Liver (tissue), 9 donors: Measurements from ENCODE around the gene FMN1. TPM values are rescaled to one million over a fixed set of nuclear protein-coding genes. Genes with fewer than 3 reads are reported as not detected.

Experiments used
- DNase-seq: peaks from one replicate; pipeline ENCODE4 v3.0.0-alpha.2; 2017; ENCODE audit warnings: low spot score
- H3K27ac ChIP-seq, 2 donors: one replicate each; pipeline ENCODE4 v1.7.0; 2013; ENCODE audit warnings: inconsistent platforms in 2 of 2, low read length in 2 of 2, control low read depth in 1 of 2, low read depth in 1 of 2, mild to moderate bottlenecking in 1 of 2
- H3K27me3 ChIP-seq, 4 donors: one replicate each; pipeline versions ENCODE4 v1.6.1 to v1.7.0; 2013; ENCODE audit warnings: low read length in 3 of 4, inconsistent platforms in 1 of 4, mild to moderate bottlenecking in 1 of 4, moderate library complexity in 1 of 4; ENCODE audit not compliant: control insufficient read depth in 4 of 4, insufficient read depth in 4 of 4
- H3K36me3 ChIP-seq, 4 donors: one replicate each; pipeline versions ENCODE4 v1.6.1 to v1.7.0; 2013; ENCODE audit warnings: low read length in 3 of 4, mild to moderate bottlenecking in 3 of 4, low read depth in 1 of 4, moderate library complexity in 1 of 4; ENCODE audit not compliant: control insufficient read depth in 4 of 4, insufficient read depth in 3 of 4
- H3K4me1 ChIP-seq, 4 donors: one replicate each; pipeline versions ENCODE4 v1.6.1 to v1.7.0; 2013; ENCODE audit warnings: low read length in 3 of 4, mild to moderate bottlenecking in 3 of 4, moderate library complexity in 1 of 4; ENCODE audit not compliant: control insufficient read depth in 4 of 4, insufficient read depth in 4 of 4
- H3K4me3 ChIP-seq, 3 donors: one replicate each; pipeline versions ENCODE4 v1.6.1 to v1.7.0; 2013; ENCODE audit warnings: low read length in 3 of 3, control low read depth in 1 of 3, low read depth in 1 of 3, mild to moderate bottlenecking in 1 of 3
- H3K9ac ChIP-seq, 2 donors: one replicate each; pipeline ENCODE4 v1.7.0; 2013; ENCODE audit warnings: low read length in 2 of 2, mild to moderate bottlenecking in 2 of 2, moderate library complexity in 2 of 2, control low read depth in 1 of 2, low read depth in 1 of 2
- H3K9me3 ChIP-seq, 4 donors: one replicate each; pipeline versions ENCODE4 v1.6.1 to v1.7.0; 2013; ENCODE audit warnings: low read length in 3 of 4; ENCODE audit not compliant: control insufficient read depth in 4 of 4
- ATF3 ChIP-seq: IDR thresholded peaks from 2 replicates; pipeline ENCODE4 v1.6.1; 2016; ENCODE audit warnings: antibody characterized with exemption
- EGR1 ChIP-seq, 2 donors: IDR thresholded peaks; 2 replicates each; pipeline ENCODE4 v1.6.1; 2016 to 2018; ENCODE audit warnings: antibody characterized with exemption in 2 of 2, low read depth in 2 of 2
- FOXA2 ChIP-seq: IDR thresholded peaks from 2 replicates; pipeline ENCODE4 v1.6.1; 2016; ENCODE audit warnings: antibody characterized with exemption
- GABPA ChIP-seq, 2 donors: IDR thresholded peaks in 1 of 2; conservative IDR thresholded peaks in 1 of 2; 2 replicates each; pipeline ENCODE4 v1.6.1; 2016; ENCODE audit warnings: antibody characterized with exemption in 2 of 2, mild to moderate bottlenecking in 1 of 2, moderate library complexity in 1 of 2
- HNF4A ChIP-seq, 2 donors: conservative IDR thresholded peaks; 2 replicates each; pipeline ENCODE4 v1.6.1; 2016; ENCODE audit warnings: antibody characterized with exemption in 2 of 2, mild to moderate bottlenecking in 2 of 2
- HNF4G ChIP-seq: IDR thresholded peaks from 2 replicates; pipeline ENCODE4 v1.6.1; 2016; ENCODE audit warnings: antibody characterized with exemption
- JUND ChIP-seq, 2 donors: IDR thresholded peaks; 2 replicates each; pipeline ENCODE4 v1.6.1; 2016; ENCODE audit warnings: antibody characterized with exemption in 2 of 2
- RXRA ChIP-seq, 2 donors: IDR thresholded peaks; 2 replicates each; pipeline ENCODE4 v1.6.1; 2017 to 2018; ENCODE audit warnings: antibody characterized with exemption in 2 of 2, mild to moderate bottlenecking in 1 of 2
- SP1 ChIP-seq: IDR thresholded peaks from 2 replicates; pipeline ENCODE4 v1.6.1; 2018; ENCODE audit warnings: antibody characterized with exemption, mild to moderate bottlenecking
- TAF1 ChIP-seq: conservative IDR thresholded peaks from 2 replicates; pipeline ENCODE4 v1.6.1; 2016; ENCODE audit warnings: antibody characterized with exemption, mild to moderate bottlenecking
- YY1 ChIP-seq: IDR thresholded peaks from 2 replicates; pipeline ENCODE4 v1.6.1; 2016; ENCODE audit warnings: antibody characterized with exemption, mild to moderate bottlenecking
- WGBS: extraction: QIAGEN DNeasy Blood & Tissue Kit; methylation state at CpG from one replicate; pipeline ENCODE4 v1.1.7; 2013; 5-methylcytosine and 5-hydroxymethylcytosine counted together
- polyA plus RNA-seq, 2 donors: library from polyadenylated mRNA; stranded (reverse) in 1 of 2; unstranded in 1 of 2; fragments of 200-250 nt in 1 of 2; fragments of >200 nt in 1 of 2; fragmentation: Nextera tagmentation in 1 of 2; extraction: Ambion mirVana in 1 of 2; gene quantifications; one replicate each; pipeline versions ENCODE4 v1.2.1 to v1.2.3, GENCODE V29; 2013 to 2015
- total RNA-seq, 2 donors: library from RNA; depleted of rRNA; stranded (reverse); fragments of >200 nt; gene quantifications; one replicate each; pipeline ENCODE4 v1.2.3, GENCODE V29; 2014
- TF ChIP-seq, protein P1 (sequence below): fragments of 150-350 bp; IDR thresholded peaks from 2 replicates; pipeline ENCODE4 v1.5.1; 2017; ENCODE audit warnings: improper control_type of control experiment, low read depth, low read length; ENCODE audit not compliant: missing input control
- TF ChIP-seq, protein P2 (sequence below): IDR thresholded peaks from 2 replicates; pipeline ENCODE4 v1.6.1; 2016; ENCODE audit warnings: antibody characterized with exemption
- TF ChIP-seq, protein P3 (sequence below): IDR thresholded peaks from 2 replicates; pipeline ENCODE4 v1.6.1; 2016; ENCODE audit warnings: antibody characterized with exemption, mild to moderate bottlenecking
- TF ChIP-seq, protein P4 (sequence below): IDR thresholded peaks from 2 replicates; pipeline ENCODE4 v1.6.1; 2016; ENCODE audit warnings: antibody characterized with exemption
- donor health status: healthy.
- donor health status: healthy.
- donor health status: healthy.
- donor health status: healthy.
- donor health status: healthy.

Gene FMN1
- total and polyA plus RNA-seq, 4 donors = 0.21 to 5.4 (median 0.53) TPM

- TF ChIP-seq JUND (IDR thresholded peaks at IDR 0.05) (no peak), TAF1 (no peak), SP1 (no peak), EGR1 (IDR thresholded peaks at IDR 0.05; ENCODE audit: low read depth in 2 of 2) (no peak), HNF4G (no peak), FOXA2 (no peak), ATF3 (no peak), HNF4A (conservative IDR thresholded peaks at IDR 0.05) (no peak), GABPA (IDR thresholded peaks at IDR 0.05 in 1 of 2, conservative IDR thresholded peaks at IDR 0.05 in 1 of 2) (no peak)
- TF ChIP-seq, protein P1, sequence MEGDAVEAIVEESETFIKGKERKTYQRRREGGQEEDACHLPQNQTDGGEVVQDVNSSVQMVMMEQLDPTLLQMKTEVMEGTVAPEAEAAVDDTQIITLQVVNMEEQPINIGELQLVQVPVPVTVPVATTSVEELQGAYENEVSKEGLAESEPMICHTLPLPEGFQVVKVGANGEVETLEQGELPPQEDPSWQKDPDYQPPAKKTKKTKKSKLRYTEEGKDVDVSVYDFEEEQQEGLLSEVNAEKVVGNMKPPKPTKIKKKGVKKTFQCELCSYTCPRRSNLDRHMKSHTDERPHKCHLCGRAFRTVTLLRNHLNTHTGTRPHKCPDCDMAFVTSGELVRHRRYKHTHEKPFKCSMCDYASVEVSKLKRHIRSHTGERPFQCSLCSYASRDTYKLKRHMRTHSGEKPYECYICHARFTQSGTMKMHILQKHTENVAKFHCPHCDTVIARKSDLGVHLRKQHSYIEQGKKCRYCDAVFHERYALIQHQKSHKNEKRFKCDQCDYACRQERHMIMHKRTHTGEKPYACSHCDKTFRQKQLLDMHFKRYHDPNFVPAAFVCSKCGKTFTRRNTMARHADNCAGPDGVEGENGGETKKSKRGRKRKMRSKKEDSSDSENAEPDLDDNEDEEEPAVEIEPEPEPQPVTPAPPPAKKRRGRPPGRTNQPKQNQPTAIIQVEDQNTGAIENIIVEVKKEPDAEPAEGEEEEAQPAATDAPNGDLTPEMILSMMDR = no peak
- Histone ChIP-seq H3K4me3 (no peak overlapping the region), H3K9me3 (peaks cover 0 to 3% (median 0%) of the 10 kb centered on the region in 4 donors), H3K27me3 (no peaks in the 10 kb centered on the region), H3K4me1 (no peaks in the 10 kb centered on the region), H3K9ac (no peak overlapping the region), H3K36me3 (no peaks in the 10 kb centered on the region), H3K27ac (no peak overlapping the region)
- DNase-seq = no peak
- WGBS = 89% methylated on average over 3 of the region's 3 CpGs
Measured at GRCh38 chr15:32944431-32944830, 250.1 kb downstream of the FMN1 start.

GRCh38 chr15:32943711-32944110, 250.8 kb downstream of the FMN1 start:
- Histone ChIP-seq H3K4me1 (no peaks in the 10 kb centered on the region), H3K9ac (no peak overlapping the region), H3K36me3 (no peaks in the 10 kb centered on the region), H3K27me3 (no peaks in the 10 kb centered on the region), H3K9me3 (no peaks in the 10 kb centered on the region), H3K27ac (no peak overlapping the region), H3K4me3 (no peak overlapping the region)
- 85% methylated on average over 3 of the region's 3 CpGs for WGBS
- TF ChIP-seq, protein P2, sequence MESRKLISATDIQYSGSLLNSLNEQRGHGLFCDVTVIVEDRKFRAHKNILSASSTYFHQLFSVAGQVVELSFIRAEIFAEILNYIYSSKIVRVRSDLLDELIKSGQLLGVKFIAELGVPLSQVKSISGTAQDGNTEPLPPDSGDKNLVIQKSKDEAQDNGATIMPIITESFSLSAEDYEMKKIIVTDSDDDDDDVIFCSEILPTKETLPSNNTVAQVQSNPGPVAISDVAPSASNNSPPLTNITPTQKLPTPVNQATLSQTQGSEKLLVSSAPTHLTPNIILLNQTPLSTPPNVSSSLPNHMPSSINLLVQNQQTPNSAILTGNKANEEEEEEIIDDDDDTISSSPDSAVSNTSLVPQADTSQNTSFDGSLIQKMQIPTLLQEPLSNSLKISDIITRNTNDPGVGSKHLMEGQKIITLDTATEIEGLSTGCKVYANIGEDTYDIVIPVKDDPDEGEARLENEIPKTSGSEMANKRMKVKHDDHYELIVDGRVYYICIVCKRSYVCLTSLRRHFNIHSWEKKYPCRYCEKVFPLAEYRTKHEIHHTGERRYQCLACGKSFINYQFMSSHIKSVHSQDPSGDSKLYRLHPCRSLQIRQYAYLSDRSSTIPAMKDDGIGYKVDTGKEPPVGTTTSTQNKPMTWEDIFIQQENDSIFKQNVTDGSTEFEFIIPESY = no peak
- TF ChIP-seq YY1 = no peak
- TF ChIP-seq SP1 = no peak
- no peak for TF ChIP-seq FOXA2
- TF ChIP-seq, protein P1 = no peak
- TF ChIP-seq RXRA (IDR thresholded peaks at IDR 0.05) = no peak
- TF ChIP-seq ATF3 = no peak
- TF ChIP-seq, protein P3, sequence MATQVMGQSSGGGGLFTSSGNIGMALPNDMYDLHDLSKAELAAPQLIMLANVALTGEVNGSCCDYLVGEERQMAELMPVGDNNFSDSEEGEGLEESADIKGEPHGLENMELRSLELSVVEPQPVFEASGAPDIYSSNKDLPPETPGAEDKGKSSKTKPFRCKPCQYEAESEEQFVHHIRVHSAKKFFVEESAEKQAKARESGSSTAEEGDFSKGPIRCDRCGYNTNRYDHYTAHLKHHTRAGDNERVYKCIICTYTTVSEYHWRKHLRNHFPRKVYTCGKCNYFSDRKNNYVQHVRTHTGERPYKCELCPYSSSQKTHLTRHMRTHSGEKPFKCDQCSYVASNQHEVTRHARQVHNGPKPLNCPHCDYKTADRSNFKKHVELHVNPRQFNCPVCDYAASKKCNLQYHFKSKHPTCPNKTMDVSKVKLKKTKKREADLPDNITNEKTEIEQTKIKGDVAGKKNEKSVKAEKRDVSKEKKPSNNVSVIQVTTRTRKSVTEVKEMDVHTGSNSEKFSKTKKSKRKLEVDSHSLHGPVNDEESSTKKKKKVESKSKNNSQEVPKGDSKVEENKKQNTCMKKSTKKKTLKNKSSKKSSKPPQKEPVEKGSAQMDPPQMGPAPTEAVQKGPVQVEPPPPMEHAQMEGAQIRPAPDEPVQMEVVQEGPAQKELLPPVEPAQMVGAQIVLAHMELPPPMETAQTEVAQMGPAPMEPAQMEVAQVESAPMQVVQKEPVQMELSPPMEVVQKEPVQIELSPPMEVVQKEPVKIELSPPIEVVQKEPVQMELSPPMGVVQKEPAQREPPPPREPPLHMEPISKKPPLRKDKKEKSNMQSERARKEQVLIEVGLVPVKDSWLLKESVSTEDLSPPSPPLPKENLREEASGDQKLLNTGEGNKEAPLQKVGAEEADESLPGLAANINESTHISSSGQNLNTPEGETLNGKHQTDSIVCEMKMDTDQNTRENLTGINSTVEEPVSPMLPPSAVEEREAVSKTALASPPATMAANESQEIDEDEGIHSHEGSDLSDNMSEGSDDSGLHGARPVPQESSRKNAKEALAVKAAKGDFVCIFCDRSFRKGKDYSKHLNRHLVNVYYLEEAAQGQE = no peak
- TF ChIP-seq, protein P4, sequence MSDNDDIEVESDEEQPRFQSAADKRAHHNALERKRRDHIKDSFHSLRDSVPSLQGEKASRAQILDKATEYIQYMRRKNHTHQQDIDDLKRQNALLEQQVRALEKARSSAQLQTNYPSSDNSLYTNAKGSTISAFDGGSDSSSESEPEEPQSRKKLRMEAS = no peak
- DNase-seq = no peak
